Astrocyte of the hippocampus (primary cell): Measurements from ENCODE around the gene GPR158.
A peak's percentile ranks its signal among the peaks of the same experiment; 100 is the strongest.

ENCODE experiments used
- DNase-seq: peaks from one replicate; pipeline ENCODE4 v3.0.0; 2011; ENCODE audit warnings: low read depth, low spot score

GPR158 gene

DNA sequence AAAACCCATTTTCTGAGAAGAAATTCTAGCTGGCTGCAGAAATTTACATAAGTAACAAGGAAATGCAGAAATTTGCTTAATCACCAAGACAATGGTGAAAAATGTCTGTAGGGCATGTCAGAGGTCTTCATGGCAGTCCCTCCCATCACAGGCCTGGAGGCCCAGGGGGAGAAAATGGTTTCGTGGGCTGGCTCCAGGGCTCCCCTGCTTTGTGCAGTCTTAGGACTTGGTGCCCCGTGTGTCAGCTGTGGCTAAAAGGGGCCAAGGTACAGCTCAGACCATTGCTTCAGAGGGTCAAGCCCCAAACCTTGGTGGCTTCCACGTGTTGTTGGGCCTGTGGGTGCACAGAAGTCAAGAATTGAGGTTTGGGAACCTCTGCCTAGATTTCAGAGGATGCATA, 215.9 kb downstream of the GPR158 start:
- DNase-seq, result no peak

DNA sequence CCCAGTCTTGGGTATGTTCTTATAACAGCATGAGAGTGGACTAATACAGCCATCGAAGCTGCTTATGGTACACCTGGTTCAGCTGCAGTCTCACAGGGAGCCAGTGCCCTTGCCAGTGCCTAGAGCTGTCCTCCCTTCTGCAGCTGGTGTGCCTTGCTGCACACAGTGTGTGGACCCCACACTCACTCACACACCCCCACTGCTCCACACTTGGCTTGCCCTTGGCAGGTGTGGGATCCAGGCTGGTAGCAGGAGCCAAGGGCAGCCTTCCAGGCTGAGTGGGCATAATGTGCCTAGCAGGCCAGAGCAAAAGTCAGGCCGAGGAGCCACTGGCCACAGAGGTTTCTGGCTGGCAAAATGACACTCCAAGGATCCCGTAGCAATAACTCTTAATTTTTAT, 217.3 kb downstream of the GPR158 start:
- DNase-seq, result no peak

DNA sequence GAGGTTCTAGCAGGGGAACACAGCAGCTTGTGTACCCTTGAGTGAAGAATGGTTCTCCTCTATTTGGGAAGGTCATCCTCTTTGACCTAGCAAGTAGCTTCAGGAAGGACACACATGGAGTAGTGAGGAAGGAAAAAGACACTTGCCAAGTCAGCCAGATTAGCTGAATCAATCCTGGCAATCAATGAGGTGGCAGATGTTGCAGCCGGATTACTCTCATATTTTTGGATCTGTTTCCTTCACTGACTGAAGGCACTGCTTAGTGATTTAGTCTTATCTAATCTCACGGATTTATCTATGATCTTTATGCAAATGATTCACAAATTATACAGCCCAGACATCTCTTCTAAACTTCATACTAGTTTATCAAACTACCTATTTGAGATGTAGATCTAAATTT, 218.8 kb downstream of the GPR158 start:
- DNase-seq, result no peak

DNA sequence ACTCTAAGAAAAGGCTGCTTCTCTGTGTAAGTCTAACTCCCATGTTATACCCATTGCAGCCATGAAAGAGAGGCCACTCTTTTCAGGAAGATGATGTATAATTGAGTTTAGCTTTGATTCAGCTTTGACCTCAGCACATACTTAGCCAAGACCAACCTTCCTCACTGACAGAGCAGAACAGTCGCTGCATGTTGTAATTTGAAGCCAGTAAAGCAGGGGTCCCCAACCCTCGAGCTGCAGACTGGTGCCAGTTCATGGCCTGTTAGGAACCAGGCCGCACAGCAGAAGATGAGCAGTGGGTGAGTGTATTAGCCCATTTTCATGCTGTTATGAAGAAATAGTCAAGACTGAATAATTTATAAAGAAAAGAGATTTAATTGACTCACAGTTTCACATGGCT, 223.9 kb downstream of the GPR158 start:
- no peak for DNase-seq

DNA sequence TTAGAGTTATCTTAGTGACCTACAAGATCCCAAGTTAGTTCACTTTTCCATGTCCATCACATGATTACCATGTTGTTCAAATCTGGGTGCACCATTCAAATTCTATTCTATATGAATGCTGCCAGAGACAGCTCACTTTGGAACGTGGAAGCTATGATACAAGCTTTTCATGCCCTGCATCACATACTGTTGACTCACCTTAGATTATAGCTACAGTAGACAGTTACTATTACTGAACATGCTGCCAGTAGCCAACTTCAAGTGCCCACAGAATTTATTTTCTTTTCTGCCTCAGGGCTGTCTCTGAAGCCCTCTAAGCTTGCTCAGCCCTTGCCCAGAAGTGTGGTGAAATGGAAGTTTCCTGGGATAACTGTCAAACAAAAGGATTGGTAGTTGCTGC, 231.1 kb downstream of the GPR158 start:
- peak; percentile 75 for DNase-seq

DNA sequence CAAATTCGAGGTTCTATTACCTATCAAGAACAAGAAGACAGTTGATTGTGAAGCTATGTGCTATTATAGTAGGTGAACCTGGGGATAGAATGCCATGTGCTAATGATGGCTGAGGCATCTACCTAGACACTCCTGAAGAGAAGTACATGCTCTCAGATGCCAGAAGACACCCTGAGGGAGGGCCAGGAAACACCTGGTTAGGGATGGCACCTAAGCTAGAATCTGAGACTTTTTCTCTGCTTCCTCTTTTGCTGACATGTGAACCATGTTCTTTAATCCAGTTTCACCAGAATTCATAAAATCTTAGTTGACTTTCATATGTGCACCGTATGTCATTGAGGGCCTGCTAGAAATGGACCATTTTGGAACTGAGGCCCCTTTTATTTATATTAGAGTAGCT, 242.8 kb downstream of the GPR158 start:
- DNase-seq, result no peak

DNA sequence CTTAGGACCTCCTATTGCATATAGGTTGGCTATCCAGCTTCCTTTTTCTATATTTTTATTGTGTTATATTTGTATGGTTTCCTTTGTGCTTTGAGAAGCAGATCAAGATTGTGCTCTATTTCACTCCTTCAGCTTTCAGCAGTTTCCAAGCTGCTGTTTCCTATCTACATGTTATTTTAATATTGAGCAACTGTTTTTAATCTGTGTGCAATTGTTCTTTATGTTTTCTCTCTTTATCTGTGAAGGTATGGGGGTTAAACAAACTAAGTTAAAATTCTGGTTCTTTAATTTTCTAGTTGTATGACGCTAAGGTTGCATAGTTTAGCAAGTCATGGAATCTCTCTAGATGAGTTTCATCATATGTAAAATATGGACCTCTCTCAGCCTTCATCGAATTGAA, 251.0 kb downstream of the GPR158 start:
- no peak for DNase-seq

DNA sequence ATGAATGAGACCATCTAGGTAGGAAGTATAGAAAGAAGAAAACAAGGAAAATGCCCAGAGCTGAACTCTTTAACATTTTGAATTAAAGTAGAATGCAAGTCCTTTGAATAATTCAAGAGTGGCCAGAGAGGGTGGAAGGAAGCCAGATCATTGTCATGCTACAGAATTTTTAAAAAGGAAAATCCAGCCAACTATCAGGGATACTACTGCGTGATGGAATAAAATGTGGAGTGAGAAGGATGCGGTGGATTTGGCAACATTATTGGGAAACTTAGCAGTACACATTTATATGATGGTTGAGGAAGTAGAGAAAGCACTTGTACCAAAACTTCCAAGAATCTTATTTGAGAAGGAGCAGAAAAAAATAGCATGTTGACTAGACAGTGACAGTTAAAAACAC, 261.6 kb downstream of the GPR158 start:
- DNase-seq, result peak; percentile 3

DNA sequence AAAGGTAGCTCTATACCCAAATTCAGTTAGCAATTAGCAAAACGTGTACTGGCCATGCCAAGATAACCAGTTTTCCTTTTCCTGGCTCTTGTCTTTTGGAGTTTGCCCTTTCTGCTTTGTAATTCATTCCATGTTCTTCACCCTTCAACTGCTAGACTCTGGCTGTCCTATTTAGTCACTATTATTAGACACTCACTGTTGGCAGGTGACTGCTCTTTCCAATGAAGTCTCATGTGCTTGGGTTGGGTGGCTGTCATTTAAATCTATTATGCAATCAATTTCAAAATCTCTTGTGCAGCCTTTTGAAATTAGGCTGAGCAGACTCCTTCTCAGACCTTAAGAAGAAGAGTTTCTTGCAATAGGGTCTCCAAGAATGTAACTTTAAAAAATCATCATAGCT, 266.5 kb downstream of the GPR158 start:
- no peak for DNase-seq

DNA sequence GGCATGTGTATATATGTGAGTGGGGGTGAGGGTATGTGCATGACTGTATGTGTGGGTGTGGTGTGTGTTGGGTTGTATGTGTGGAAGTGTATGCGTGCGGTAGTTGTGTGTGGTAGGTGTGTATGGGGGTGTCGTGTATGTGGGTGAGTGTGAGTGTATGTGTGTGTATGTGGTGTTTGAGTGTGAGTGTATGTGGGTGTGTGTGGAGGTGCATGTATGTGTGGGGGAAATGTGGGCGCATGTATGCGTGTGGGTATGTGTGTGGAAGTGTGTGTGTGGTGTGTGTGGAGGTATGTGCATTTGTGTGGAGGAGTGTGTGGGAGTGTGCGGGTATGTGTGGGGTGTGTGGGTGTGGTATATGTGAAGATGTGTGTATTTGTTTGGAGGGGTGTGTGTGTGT, 269.5 kb downstream of the GPR158 start:
- no peak for DNase-seq

DNA sequence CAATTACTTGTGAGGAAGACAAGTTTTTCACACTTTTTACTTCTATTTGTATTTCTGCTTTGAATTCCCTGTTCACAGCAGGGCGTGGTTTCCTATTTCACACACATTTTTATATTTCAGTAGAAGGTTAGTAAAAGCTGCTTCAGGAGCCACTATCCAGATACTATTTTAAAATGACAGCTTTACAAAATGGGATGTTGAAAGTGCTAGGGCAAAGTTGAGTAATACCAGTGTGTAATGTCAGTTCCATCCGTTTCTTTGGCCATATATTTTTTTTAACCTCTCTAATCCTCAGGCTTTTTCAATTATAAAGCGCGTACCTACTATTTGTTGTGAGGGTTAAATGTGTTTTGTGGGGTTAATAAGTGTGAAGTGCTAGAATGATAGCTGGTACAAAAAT, 276.6 kb downstream of the GPR158 start:
- no peak for DNase-seq

DNA sequence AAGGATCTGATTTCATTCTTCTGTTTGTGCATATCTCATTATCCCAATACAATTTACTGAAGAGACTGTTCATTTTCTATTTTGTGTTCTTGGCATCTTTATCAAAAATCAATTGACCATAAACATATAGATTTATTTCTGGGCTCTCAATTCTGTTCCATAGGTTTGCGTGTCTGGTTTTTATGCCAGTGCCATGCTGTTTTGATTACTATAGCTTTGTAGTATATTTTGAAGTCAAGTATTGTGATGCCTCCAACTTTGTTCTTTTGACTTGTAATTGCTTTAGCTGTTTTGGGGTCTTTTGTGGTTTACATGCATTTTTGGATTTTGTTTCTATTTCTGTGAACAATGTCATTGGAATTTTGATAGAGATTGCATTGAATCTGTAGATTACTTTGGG, 278.8 kb downstream of the GPR158 start:
- DNase-seq, result no peak

DNA sequence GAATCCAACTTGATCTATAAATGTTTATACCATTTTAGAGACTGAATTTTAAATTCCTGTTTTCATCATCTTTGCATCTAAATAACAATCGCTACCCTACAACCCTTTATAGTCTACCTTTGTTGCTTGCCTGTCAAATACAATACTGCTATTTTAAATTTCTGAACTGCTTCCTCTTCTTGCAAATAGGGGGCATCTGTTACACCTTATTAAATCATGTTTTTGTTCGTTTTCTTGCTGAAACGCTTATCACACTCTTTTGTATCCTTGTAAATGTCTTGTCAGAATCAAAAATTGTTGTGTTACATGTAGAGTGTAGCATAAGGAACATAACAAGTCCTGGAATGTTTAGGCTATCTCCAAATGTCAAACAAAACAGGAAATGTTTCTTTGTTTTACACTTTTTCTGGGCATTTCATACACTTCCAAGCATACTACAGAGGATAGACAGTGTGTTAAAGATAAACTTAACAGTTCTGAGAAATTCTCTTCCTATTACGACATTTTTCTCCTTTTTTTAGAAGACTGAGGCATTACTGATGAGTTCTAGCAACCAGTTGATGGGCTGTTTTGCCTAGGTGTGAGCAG, 281.3 kb downstream of the GPR158 start:
- no peak for DNase-seq

DNA sequence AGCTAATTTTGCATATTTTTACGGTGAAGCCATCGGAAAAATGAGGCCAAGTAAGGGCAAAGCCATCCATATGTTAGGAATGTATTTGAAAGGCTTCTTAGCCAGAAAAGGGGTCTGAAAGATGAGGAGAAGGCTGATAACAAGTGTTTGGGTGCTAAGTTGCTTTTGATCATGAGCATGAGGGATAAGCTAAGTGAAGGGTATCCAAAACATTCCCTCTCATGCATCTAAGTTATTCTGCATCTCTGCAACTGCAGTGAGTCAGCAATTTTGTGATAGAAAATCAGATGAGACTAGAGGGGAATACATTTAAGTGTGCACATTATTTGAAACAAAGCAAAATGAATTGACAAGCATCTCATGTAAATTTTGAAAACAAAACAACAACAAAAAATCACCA, 282.8 kb downstream of the GPR158 start:
- peak; percentile 4 for DNase-seq

DNA sequence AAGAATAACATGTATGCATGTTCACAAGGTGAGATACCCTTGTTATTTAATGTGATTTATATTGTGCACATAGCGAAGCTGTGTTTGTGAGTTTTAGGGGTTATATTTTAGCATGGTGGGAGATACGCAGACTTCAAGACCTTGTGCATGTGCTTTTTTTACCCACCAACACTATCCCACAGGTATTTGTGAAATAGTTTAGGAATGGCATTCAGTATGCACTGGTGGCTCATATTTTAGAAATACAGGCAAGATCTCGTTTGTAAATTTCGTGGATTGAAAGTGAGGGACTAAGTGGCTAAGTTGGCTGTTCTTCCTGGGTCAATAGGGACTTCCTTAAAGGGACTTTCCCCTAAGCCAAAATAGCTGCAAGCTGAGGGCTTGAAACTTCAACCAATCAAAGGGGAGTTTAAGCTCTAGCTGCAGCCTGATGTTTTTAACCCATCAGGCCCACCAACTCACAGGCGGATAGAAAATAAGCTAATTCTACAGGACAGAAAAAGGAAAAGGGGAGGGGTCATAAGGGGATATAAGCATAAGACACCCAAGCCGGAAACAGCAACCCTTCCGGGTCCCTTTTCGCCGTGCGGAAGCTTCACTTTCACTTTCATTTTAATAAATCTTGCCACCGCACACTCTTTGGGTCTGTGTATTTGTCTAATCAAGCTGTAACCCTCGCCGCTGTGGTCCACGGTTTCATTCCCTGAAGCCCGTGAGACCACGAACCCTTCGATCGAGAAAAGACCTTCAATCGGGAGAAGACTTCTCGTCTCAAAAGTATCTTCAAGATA, 291.0 kb downstream of the GPR158 start:
- DNase-seq, result no peak

DNA sequence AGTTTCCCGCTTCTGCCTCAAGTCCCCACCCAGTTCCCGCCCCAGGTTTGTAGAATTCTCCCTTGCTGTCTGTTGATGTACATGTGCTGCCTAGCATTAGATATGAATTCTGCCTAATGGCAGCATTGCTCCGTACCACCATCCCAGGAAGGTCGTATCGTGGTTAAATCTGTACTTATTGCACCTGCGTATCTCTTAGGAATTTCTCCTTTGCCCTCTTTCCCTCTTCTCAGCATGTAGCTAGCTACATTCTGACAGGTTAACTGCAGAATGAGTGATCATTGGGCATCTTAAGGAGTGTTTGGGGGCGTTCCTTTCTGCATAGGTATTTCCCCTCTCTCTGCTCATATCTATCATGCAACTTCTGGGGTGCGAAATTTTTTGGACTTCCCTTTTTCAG, 293.1 kb downstream of the GPR158 start:
- no peak for DNase-seq

DNA sequence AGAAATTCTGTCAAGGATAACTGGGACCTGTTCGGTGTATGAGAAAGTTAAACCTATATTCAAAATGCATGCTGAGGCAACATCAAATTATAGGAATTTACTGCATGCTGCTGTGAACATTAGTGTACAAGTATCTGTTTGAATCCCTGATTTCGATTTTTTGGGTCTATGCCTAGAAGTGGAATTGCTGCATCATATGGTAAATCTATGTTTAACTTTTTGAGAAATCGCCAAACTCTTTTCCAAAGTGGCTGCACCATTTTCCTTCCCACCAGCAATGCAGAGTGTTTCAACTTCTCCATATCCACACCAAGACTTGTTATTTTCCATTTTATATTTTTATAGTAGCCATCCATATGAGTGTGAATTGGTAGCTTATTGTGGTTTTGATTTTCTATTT, 306.7 kb downstream of the GPR158 start:
- no peak for DNase-seq

DNA sequence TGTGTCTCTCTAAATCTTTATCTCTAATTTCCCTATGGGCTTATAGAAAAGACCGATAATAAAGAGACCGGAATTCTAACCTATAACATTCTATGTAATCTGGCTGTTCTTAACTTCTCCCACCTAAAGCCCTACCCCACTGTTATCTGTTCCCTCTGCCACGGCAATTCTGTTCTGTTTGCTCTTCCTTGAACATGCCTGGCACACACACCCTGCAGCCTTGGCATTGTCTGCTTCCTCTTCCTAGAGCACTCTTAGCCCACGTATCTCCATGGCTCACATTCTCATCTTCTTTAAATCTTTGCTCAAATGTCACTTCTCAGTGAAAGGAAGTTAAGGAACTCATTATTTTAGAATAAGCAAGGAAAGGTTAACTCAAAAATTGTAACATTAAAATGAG, 309.2 kb downstream of the GPR158 start:
- no peak for DNase-seq

DNA sequence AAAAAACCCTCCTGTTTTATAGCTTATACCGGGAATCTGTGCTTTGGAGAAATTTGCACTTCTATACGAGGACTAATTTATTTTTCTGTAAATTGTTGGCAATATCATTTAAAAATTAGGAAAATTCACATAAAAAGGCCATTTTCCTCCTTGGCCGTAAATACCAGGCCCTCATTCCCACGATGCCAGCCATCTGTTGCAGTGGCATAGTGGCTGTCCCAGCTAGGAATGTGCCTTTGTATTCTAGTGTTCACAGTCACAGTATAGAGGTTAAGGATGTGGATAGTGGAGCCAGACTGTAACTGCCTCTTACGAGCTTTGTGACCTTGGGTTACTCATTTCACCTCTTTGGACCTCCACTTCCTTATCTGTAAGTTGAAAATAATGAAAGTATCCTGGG, 312.5 kb downstream of the GPR158 start:
- no peak for DNase-seq

DNA sequence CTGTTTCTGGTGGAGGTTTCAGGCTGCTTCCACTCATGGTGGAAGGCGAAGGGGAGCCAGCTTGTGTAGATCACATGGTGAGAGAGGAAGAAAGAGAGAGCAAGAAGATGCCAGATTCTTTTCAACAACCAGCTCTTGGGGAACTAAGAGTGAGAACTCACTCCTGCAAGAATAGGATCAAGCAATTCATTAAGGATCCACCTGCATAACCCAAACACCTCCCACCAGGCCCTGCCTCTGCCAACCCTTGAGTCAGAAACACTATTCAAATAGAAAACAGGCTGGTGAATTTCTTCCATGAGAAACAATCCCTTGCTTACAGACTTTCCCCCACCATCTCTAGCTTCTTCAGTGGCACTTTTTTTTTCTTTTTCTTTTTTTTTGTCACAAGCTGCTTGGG, 317.2 kb downstream of the GPR158 start:
- no peak for DNase-seq

DNA sequence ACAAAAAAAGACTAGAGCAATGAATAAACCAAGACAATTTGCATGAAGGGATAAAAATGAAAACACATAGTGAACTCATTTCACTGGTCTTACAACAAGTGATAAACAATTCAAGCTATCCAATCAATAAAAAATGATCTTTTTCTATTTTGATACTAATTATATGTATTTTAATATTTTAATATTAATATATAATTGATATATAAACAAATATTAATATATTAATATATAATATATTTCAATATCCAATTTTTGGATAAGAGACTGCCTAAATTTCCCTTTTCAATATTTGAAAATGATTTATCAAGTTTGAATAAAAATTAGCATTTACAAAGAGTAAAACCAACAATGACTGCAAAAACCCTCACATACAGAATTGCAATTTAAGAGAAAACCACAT, 317.9 kb downstream of the GPR158 start:
- no peak for DNase-seq

DNA sequence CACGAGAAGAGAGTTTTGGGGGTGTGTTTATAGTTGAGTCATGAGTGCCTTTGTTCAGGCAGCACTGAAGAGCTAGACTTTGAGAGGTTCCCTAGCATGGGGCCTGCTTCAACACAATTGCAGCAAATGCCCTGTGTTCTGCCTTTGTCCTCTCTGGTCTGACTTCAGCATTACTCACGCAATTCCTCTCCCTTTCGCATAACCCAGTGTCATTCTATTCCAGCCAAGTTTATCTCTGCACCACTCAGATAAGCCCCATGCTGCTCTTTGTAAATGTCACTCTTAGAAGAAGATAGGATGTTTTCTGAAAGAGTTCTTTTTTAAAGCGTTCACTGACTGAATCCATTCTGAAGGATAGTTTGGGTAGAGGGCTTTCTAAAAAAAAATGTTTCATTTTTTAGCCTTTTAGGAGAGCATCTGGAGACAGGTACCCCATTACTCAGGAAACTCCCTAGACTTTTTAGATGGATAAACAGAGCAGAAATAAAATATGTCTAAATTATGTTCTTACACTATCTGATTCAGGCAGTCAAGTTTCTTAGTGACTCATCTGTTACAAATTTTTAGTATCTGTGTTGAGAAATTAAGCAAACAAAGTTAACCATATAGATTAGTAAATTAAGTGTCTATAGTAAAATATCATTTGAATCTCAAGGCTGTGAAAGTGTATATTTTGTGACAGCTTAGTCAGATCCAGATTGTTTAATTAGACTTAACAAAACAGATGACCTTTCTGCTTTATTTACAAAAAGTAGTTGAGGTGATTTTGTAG, 318.5 kb downstream of the GPR158 start:
- peak; percentile 87 for DNase-seq

DNA sequence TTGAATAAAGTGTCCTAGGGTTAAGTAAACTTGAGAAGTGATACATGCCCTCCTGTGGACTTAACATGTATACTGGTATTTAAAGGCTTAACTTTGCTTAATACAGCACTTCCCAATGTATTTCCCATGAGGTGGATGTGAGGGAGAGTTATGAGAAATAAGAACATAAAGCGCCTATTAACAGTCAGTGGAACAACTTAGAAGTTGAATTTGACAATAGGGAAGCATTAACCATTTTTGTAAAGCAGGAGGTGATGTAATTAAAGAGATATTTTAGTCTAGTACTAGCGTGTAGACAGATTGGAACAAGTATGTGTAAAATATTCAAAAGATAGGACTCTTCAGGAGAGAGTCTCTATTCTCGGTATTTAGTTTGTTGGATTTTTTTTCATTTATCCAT, 322.4 kb downstream of the GPR158 start:
- no peak for DNase-seq
